GM23338 (cell line): ENCODE data around the gene RAC2. TPM values are rescaled to one million over a fixed set of nuclear protein-coding genes. Genes with fewer than 3 reads are reported as not detected.

ENCODE experiments used
- ATAC-seq: fragments of 200-7000 bp; cut with Tn5 transposase; 3 replicates; pipeline ENCODE4 v1.9.1; 2020
- DNase-seq: peaks from one replicate; pipeline ENCODE4 v3.0.0-alpha.2; 2015; ENCODE audit warnings: low spot score
- H2AFZ ChIP-seq: fragments of 200-600 bp; sonication (generic); 2 replicates; pipeline ENCODE4 v1.8.0; 2016; ENCODE audit warnings: antibody characterized with exemption, mild to moderate bottlenecking, moderate library complexity
- H3F3A ChIP-seq: fragments of 200-600 bp; sonication (generic); replicated peaks from 2 replicates; pipeline ENCODE4 v1.8.0; 2017; ENCODE audit warnings: antibody characterized with exemption, mixed run types, low read depth
- H3K27ac ChIP-seq: fragments of 200-600 bp; sonication (generic); 2 replicates; pipeline ENCODE4 v1.6.1; 2016; ENCODE audit warnings: low read depth
- H3K27me3 ChIP-seq: fragments of 200-600 bp; sonication (generic); 2 replicates; pipeline ENCODE4 v1.8.0; 2016; ENCODE audit warnings: mild to moderate bottlenecking, mixed run types, moderate library complexity; ENCODE audit not compliant: insufficient read depth
- H3K36me3 ChIP-seq: fragments of 200-600 bp; sonication (generic); 2 replicates; pipeline ENCODE4 v1.8.0; 2016; ENCODE audit warnings: mild to moderate bottlenecking; ENCODE audit not compliant: insufficient read depth
- H3K4me1 ChIP-seq: fragments of 200-600 bp; sonication (generic); 2 replicates; pipeline ENCODE4 v1.8.0; 2016; ENCODE audit warnings: mild to moderate bottlenecking, moderate library complexity; ENCODE audit not compliant: insufficient read depth
- H3K4me2 ChIP-seq: fragments of 200-600 bp; sonication (generic); 2 replicates; pipeline ENCODE4 v1.7.1; 2017; ENCODE audit warnings: mixed run types
- H3K4me3 ChIP-seq: fragments of 200-600 bp; sonication (generic); 2 replicates; pipeline ENCODE4 v1.6.1; 2016; ENCODE audit warnings: mixed run types
- H3K79me2 ChIP-seq: fragments of 200-600 bp; sonication (generic); replicated peaks from 2 replicates; pipeline ENCODE4 v1.8.0; 2017; ENCODE audit warnings: mild to moderate bottlenecking; ENCODE audit not compliant: insufficient read depth
- H3K9me2 ChIP-seq: fragments of 200-600 bp; sonication (generic); 2 replicates; pipeline ENCODE4 v1.8.0; 2017; ENCODE audit not compliant: insufficient read depth
- H4K20me1 ChIP-seq: fragments of 200-600 bp; sonication (generic); replicated peaks from 2 replicates; pipeline ENCODE4 v1.8.0; 2017; ENCODE audit warnings: mild to moderate bottlenecking; ENCODE audit not compliant: insufficient read depth
- H3K27ac Mint-ChIP-seq: 2 replicates; pipeline ENCODE4 v1.8.0; 2020; ENCODE audit warnings: inconsistent platforms, mild to moderate bottlenecking, moderate library complexity, mixed read lengths
- H3K27me3 Mint-ChIP-seq: 3 replicates; pipeline ENCODE4 v1.8.0; 2022; ENCODE audit warnings: low read depth, mild to moderate bottlenecking, moderate library complexity, mixed read lengths, inconsistent platforms; ENCODE audit not compliant: insufficient read depth, poor library complexity
- H3K36me3 Mint-ChIP-seq: 3 replicates; pipeline ENCODE4 v1.8.0; 2021; ENCODE audit warnings: low read depth, mild to moderate bottlenecking, inconsistent platforms, moderate library complexity, mixed read lengths
- H3K4me1 Mint-ChIP-seq: 3 replicates; pipeline ENCODE4 v1.8.0; 2020; ENCODE audit warnings: mild to moderate bottlenecking, inconsistent platforms, mixed read lengths
- H3K4me3 Mint-ChIP-seq: 3 replicates; pipeline ENCODE4 v1.8.0; 2021; ENCODE audit warnings: moderate library complexity, mild to moderate bottlenecking, inconsistent platforms, mixed read lengths
- H3K9me3 Mint-ChIP-seq: 3 replicates; pipeline ENCODE4 v1.8.0; 2020; ENCODE audit warnings: moderate library complexity, mild to moderate bottlenecking, inconsistent platforms, mixed read lengths
- CREB1 ChIP-seq: fragments of 250-450 bp; sonication (Bioruptor Pico); IDR thresholded peaks from 2 replicates; pipeline ENCODE4 v1.5.0; 2020; ENCODE audit warnings: low read depth, mild to moderate bottlenecking, moderate library complexity
- ETS1 ChIP-seq: IDR thresholded peaks from 2 replicates; pipeline ENCODE4 v1.6.1; 2016; ENCODE audit warnings: antibody characterized with exemption
- EZH2 ChIP-seq: fragments of 200-600 bp; sonication (generic); IDR thresholded peaks from one replicate; pipeline ENCODE4 v1.8.0; 2017; ENCODE audit warnings: antibody characterized with exemption, mild to moderate bottlenecking, low read depth; ENCODE audit not compliant: unreplicated experiment
- JUNB ChIP-seq: IDR thresholded peaks from one replicate; pipeline ENCODE4 v1.6.1; 2016; ENCODE audit warnings: antibody characterized with exemption; ENCODE audit not compliant: unreplicated experiment
- REST ChIP-seq: IDR thresholded peaks from one replicate; pipeline ENCODE4 v1.6.1; 2018; ENCODE audit warnings: antibody characterized with exemption; ENCODE audit not compliant: unreplicated experiment
- STAT1 ChIP-seq: IDR thresholded peaks from one replicate; pipeline ENCODE4 v1.6.1; 2016; ENCODE audit warnings: antibody characterized with exemption; ENCODE audit not compliant: unreplicated experiment
- ZNF114 ChIP-seq: fragments of 250-450 bp; sonication (Bioruptor Pico); IDR thresholded peaks from 2 replicates; pipeline ENCODE4 v1.5.0; 2020; ENCODE audit warnings: mild to moderate bottlenecking, moderate library complexity
- ZNF331 ChIP-seq: fragments of 250-450 bp; sonication (Bioruptor Pico); IDR thresholded peaks from 2 replicates; pipeline ENCODE4 v1.5.0; 2020; ENCODE audit warnings: low read depth, mild to moderate bottlenecking, moderate library complexity
- ZNF462 ChIP-seq: fragments of 250-450 bp; sonication (Bioruptor Pico); IDR thresholded peaks from 2 replicates; pipeline ENCODE4 v1.5.0; 2020; ENCODE audit warnings: mild to moderate bottlenecking, moderate library complexity
- polyA plus RNA-seq: library from polyadenylated mRNA; unstranded; fragments of >200 nt; fragmentation: Nextera tagmentation; extraction: Ambion mirVana; gene quantifications from 2 replicates; pipeline ENCODE4 v1.2.1, GENCODE V29; 2016
- total RNA-seq: library from RNA; depleted of rRNA; stranded (reverse); fragments of >200 nt; shearing (Covaris generic); gene quantifications from 2 replicates; pipeline ENCODE4 v1.2.3, GENCODE V29; 2014

The RAC2 gene
- total and polyA plus RNA-seq, 2 experiments from 2014 or later: 2.4 to 2.7 TPM

- TF ChIP-seq ZNF462 (CRISPR knock-in tag): no peak
- no peak for TF ChIP-seq CREB1 (CRISPR knock-in tag)
- no peak for TF ChIP-seq ZNF114 (CRISPR knock-in tag)
Measured at GRCh38 chr22:37224757-37225420, 19.2 kb downstream of the RAC2 start (continued).

- DNase-seq (no peak), ATAC-seq (no peak)
- Histone ChIP-seq H3K36me3 (no peaks in the 10 kb centered on the region), H3K27ac (no peak overlapping the region), H3K4me1 (no peaks in the 10 kb centered on the region), H2AFZ (no peak overlapping the region), H3F3A (no peaks in the 10 kb centered on the region), H3K9me2 (no peaks in the 10 kb centered on the region), H4K20me1 (no peaks in the 10 kb centered on the region), H3K4me2 (no peak overlapping the region), H3K79me2 (no peaks in the 10 kb centered on the region), H3K27me3 (no peaks in the 10 kb centered on the region), H3K4me3 (no peak overlapping the region)
- H3K27me3 Mint-ChIP-seq: peaks cover 13% of the 10 kb centered on the region
- H3K9me3 Mint-ChIP-seq: peaks cover 11% of the 10 kb centered on the region; the same call in 2 of the 3 replicates
- H3K36me3 Mint-ChIP-seq: no peaks in the 10 kb centered on the region
- H3K4me1 Mint-ChIP-seq: peaks cover 5% of the 10 kb centered on the region
- no peak overlapping the region for H3K4me3 Mint-ChIP-seq
- no peak overlapping the region for H3K27ac Mint-ChIP-seq
- TF ChIP-seq ETS1 (no peak), REST (no peak), ZNF331 (CRISPR knock-in tag) (no peak), STAT1 (no peak), EZH2 (no peak), ZNF114 (CRISPR knock-in tag) (no peak), JUNB (no peak)
Measured at GRCh38 chr22:37223965-37224551, 20.0 kb downstream of the RAC2 start.
